HEK293 (cell line): Measurements from ENCODE around the gene UBAP2L.

Experiments used
- ZNF274 ChIP-seq, 2 experiments: fragments of 200-500 bp in 1 of 2; fragments of 450-650 bp in 1 of 2; sonication (Bioruptor generic) in 1 of 2; formaldehyde crosslinking in 1 of 2; IDR thresholded peaks; 2 replicates each; pipeline versions ENCODE4 v1.5.1 to v1.6.1; 2014 to 2016; ENCODE audit warnings: borderline replicate concordance in 1 of 2, inconsistent platforms in 1 of 2, low read length in 1 of 2, missing biosample characterization in 1 of 2, missing genetic modification characterization in 1 of 2
- TF ChIP-seq, protein P1 (sequence below): fragments of 450-650 bp; formaldehyde crosslinking; IDR thresholded peaks from 2 replicates; pipeline ENCODE4 v1.5.1; 2016; ENCODE audit warnings: missing biosample characterization, missing genetic modification characterization

DNA sequence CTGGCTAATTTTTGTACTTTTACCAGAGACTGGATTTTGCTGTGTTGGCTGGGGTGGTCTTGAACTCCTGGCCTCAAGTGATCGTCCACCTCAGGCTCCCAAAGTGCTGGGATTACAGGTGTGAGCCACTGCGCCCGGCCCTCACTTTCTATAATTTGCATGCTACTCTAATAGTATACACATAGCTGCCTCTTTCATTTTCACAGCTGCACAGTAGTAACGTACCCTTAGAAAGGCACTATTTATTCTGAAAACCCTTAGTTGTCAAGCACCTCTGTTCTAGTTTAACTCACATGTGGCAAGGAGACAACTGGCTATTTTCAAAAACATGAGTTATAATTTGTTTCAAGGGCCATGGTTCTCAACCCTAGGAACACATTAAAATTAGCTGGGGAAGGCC, 46.1 kb upstream of the UBAP2L start:
- TF ChIP-seq, protein P1, sequence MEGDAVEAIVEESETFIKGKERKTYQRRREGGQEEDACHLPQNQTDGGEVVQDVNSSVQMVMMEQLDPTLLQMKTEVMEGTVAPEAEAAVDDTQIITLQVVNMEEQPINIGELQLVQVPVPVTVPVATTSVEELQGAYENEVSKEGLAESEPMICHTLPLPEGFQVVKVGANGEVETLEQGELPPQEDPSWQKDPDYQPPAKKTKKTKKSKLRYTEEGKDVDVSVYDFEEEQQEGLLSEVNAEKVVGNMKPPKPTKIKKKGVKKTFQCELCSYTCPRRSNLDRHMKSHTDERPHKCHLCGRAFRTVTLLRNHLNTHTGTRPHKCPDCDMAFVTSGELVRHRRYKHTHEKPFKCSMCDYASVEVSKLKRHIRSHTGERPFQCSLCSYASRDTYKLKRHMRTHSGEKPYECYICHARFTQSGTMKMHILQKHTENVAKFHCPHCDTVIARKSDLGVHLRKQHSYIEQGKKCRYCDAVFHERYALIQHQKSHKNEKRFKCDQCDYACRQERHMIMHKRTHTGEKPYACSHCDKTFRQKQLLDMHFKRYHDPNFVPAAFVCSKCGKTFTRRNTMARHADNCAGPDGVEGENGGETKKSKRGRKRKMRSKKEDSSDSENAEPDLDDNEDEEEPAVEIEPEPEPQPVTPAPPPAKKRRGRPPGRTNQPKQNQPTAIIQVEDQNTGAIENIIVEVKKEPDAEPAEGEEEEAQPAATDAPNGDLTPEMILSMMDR (tag by site-specific recombination): no peak
- no peak for TF ChIP-seq ZNF274 (IDR thresholded peaks at IDR 0.05; ENCODE audit: low read length)
- no peak for TF ChIP-seq ZNF274 (tag by site-specific recombination; IDR thresholded peaks at IDR 0.05; ENCODE audit: borderline replicate concordance)
